ENCODE data around the gene PHYKPL.

Gene PHYKPL

GRCh38 chr5:178232124-178232919, at the start of gene PHYKPL:
Gene PHYKPL (minus strand): TSS chr5:178232802. CDS start chr5:178232550, 252 bp downstream.
- in situ Hi-C loops (cut with MboI; ENCODE audit: low sequenced_read_pairs), result no loop called here

GRCh38 chr5:178282391-178282790, 49.8 kb upstream of the PHYKPL start:
- in situ Hi-C loops (cut with MboI; ENCODE audit: low sequenced_read_pairs), result loop anchor here (25.0 kb wide), 1 partner anchor 280 kb away; no protein-coding TSS in a partner anchor

DNA sequence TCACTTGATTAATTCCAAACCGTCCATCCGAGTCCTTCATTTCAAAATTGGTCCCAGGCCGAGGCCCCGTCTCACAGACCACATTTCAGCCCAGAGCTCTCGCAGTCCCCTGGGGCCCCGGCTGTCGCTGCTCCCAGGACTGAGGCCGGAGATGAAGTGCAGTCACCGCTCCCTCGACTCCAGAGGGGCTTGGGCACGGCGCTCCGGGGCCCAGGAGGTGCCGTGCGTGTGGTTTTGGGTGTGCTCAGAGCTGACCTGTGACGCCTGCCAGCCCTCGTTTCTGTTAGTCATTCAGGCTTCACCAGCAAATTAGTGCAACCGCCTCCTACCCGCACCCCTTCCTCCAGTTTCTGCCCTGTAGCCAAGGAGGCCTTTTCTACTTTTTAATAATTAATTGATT, 48.7 kb upstream of the PHYKPL start:
- in situ Hi-C loops (cut with MboI; ENCODE audit: low sequenced_read_pairs), result loop anchor here (25.0 kb wide), 1 partner anchor 281 kb away; no protein-coding TSS in a partner anchor

GRCh38 chr5:178280631-178281030, 48.0 kb upstream of the PHYKPL start:
- in situ Hi-C loops (cut with MboI; ENCODE audit: low sequenced_read_pairs), result loop anchor here (25.0 kb wide), 1 partner anchor 282 kb away; no protein-coding TSS in a partner anchor

DNA sequence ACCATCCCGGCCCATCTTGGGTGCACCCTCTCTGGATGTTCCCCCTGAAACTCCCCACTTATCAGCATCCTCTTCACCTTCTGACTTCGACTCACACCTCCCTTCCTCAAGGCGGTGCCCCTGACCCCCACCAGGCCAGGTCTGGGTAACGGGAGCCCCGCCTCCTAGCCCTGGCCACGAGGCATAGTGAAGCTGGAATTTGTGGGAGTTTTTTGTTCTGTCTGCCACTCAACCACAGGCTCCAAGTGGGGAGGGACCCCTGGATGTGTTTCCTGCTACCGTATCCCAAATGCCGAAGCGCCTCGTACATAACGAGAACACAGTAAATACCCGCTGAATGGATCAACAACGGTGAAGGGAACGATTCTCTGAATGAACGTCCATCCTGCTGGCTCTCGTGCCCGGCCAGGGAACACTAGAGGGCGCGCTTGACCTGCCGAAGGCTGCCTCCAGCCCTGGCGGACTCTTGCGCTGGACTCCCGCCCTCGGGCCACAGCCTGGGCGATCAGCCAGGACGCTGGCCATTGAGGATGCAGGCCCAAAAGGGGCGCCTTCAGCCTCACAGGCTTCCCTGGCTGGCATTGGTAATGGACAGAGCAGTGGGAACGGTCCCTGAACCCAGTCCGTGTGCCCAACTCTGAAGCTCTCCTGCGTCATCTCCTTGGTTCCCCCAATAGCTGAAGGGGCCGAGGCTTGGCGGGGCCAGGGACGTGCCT, 47.3 kb upstream of the PHYKPL start:
- in situ Hi-C loops (cut with MboI; ENCODE audit: low sequenced_read_pairs), result loop anchor here (25.0 kb wide), 1 partner anchor 282 kb away; no protein-coding TSS in a partner anchor

- in situ Hi-C loops (cut with MboI; ENCODE audit: low sequenced_read_pairs), result loop anchor here (25.0 kb wide), 1 partner anchor 283 kb away; no protein-coding TSS in a partner anchor
Observed at GRCh38 chr5:178279026-178279722, 46.6 kb upstream of the PHYKPL start.

DNA sequence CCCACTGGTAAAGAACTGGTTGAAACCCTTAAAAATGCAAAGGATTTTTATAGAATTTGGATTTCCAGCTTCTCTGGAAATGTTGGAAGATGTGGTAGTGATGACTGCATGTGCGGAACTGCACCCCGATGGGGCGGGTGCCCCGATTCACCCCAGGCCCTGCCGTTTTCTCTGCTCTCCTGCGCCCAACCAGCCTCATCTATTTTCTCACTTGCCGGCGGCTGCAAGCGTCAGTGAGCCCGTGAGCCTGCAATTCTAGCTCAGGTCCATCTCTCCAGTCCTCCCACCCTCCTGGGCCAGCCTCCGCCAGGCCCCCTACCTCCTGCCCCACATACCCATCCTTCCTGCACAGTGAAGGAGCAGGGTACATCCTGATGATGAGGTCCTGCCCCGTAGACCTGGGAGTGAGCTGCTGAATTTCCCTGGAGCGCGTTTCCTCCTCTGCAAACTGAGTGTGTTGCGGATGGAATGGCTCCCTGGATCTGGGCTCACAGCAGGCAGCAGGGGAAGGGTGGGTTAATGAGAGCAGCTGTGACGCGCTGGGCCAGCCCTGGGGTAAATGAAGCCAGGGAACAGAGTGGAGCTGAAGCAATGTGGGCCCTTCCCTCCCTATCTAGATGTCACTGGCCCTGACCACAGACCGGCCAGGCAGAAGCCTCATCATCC, 45.9 kb upstream of the PHYKPL start:
- in situ Hi-C loops (cut with MboI; ENCODE audit: low sequenced_read_pairs), result loop anchor here (25.0 kb wide), 1 partner anchor 284 kb away; no protein-coding TSS in a partner anchor

GRCh38 chr5:178277866-178278265, 45.3 kb upstream of the PHYKPL start:
- in situ Hi-C loops (cut with MboI; ENCODE audit: low sequenced_read_pairs), result loop anchor here (25.0 kb wide), 1 partner anchor 284 kb away; no protein-coding TSS in a partner anchor

DNA sequence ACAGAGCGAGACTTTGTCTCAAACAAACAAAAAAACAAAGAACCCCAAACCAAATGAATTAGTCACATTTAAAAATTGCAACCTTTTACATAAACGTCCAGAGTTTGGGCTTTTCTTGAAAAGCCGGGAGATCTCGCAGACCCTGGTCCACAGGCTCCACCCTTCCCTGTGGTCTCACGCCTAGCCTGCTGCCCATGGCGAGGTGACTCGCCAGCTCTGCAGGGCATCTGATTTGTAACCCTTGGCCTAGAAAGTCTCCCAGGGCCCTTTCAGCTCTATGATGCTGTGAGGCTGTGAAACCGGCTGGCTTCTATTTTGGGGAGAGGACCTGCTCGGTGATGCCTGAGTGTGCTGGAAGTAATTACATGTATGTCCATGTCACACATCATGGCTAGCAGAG, 44.7 kb upstream of the PHYKPL start:
- in situ Hi-C loops (cut with MboI; ENCODE audit: low sequenced_read_pairs), result loop anchor here (25.0 kb wide), 1 partner anchor 285 kb away; no protein-coding TSS in a partner anchor

DNA sequence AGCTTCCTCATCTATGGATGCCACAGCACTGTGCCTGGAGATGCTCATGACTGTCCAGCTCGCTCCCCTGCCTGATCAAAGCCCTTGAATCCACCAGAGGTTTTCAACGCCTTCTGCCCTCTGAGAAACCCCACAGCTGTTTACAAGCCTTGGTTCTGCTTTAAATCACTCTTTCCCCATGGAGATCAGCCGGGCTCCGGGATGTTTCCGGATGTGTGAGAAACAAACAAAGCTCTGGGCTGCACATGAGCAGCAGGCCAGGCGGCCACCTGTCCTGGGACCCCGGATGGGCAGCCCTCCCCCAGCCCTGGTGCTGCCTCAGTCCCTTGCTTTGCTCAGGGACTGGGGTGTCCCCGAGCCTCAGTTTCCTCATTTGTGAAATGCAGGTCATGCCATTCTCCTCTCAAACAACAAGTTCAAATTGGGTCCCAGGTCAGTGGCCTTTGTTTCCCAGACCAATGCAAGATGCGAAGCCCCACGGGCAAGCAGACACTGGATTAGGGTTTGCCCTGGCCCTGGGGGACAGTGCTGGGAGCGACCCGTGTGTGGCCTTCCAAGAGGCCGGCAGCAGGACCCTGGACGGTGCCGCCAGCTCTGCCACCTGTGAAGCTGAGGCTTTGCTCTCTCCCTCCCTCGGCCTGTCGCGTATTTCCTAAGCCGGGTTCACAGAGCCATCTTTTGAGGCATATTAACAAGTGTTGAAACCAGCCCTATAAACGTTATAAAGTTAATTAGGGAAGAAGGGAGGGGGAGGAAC, 42.4 kb upstream of the PHYKPL start:
- in situ Hi-C loops (cut with MboI; ENCODE audit: low sequenced_read_pairs), result loop anchor here (25.0 kb wide), 1 partner anchor 287 kb away; no protein-coding TSS in a partner anchor

GRCh38 chr5:178273665-178274541, 41.3 kb upstream of the PHYKPL start:
- in situ Hi-C loops (cut with MboI; ENCODE audit: low sequenced_read_pairs), result no loop called here

GRCh38 chr5:178273041-178273440, 40.4 kb upstream of the PHYKPL start:
- in situ Hi-C loops (cut with MboI; ENCODE audit: low sequenced_read_pairs), result no loop called here

DNA sequence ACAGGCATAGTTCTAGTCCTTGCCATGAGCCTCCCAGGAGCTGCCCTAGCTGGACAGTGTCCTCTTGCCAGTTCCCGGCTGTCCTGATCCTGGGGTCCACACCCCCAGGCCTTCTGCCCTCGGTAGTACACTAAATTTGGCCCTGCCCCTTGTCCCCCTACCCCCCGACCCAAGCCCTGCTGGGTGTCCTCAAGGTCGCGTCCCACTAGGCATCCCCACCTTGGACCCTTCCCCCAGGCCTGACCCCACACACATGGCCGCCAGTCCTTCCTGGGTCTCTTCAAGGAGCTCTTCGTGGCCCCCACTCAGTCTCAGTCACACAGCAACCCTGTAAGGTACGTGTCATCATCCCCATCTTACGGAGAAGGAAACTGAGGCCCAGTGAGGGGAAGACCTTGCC, 40.0 kb upstream of the PHYKPL start:
- in situ Hi-C loops (cut with MboI; ENCODE audit: low sequenced_read_pairs), result no loop called here

GRCh38 chr5:178271726-178272479, 39.3 kb upstream of the PHYKPL start:
- in situ Hi-C loops (cut with MboI; ENCODE audit: low sequenced_read_pairs), result no loop called here

DNA sequence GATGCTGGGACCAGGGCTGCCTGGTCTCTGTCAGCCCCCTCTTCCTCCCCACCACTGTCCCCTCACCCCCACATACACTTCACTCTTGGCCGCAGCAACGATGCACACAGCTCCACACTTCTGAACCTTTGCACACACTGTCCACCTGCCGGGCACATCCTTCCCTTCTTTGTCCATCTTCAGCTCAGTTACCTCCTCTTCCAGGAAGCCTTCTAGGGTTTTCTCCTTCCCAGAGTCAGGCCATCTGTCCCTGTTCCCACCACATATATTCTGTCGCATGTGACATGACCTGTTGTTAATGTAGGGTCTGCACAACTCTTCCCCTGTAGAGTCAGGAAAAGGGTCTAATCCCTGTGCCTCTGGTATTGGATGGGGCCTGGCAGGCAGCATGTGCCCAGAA, 38.6 kb upstream of the PHYKPL start:
- in situ Hi-C loops (cut with MboI; ENCODE audit: low sequenced_read_pairs), result no loop called here

DNA sequence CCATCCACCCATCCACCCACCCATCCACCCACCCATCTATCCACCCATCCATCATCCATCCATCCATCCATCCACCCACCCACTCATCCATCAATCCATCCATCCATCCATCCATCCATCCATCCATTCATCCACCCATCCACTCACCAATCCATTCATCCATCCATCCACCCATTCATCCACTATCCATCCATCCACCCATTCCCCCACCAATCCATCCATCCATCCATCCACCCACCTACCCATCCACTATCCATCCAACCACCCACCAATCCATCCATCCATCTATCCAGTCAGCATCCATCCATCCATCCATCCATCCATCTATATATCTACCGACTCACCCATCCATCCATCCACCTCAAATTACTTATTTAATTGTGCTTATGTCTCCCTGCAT, 36.9 kb upstream of the PHYKPL start:
- in situ Hi-C loops (cut with MboI; ENCODE audit: low sequenced_read_pairs), result no loop called here

- in situ Hi-C loops (cut with MboI; ENCODE audit: low sequenced_read_pairs), result no loop called here
Observed at GRCh38 chr5:178267876-178268275, 35.3 kb upstream of the PHYKPL start.

- in situ Hi-C loops (cut with MboI; ENCODE audit: low sequenced_read_pairs), result no loop called here
Observed at GRCh38 chr5:178267245-178267644, 34.6 kb upstream of the PHYKPL start.
